ENCODE data around the gene RPL13.

RPL13 gene

GRCh38 chr16:89545044-89545830 is 15.2 kb upstream of the RPL13 start:
- no peak for DNase-seq (ENCODE audit: low read depth)

- DNase-seq (ENCODE audit: low read depth): no peak
Measured at GRCh38 chr16:89545831-89546574, 14.5 kb upstream of the RPL13 start.

- DNase-seq (ENCODE audit: low read depth): no peak
Measured at GRCh38 chr16:89546781-89547180, 13.7 kb upstream of the RPL13 start.

- no peak for DNase-seq (ENCODE audit: low read depth)
Measured at GRCh38 chr16:89547291-89547690, 13.2 kb upstream of the RPL13 start.

- DNase-seq (ENCODE audit: low read depth): no peak
Measured at GRCh38 chr16:89547860-89548259, 12.6 kb upstream of the RPL13 start.

- no peak for DNase-seq (ENCODE audit: low read depth)
Measured at GRCh38 chr16:89548344-89549006, 12.0 kb upstream of the RPL13 start.

- no peak for DNase-seq (ENCODE audit: low read depth)
Measured at GRCh38 chr16:89549007-89549700, 11.3 kb upstream of the RPL13 start.

GRCh38 chr16:89550421-89551007 is 10.0 kb upstream of the RPL13 start:
- no peak for DNase-seq (ENCODE audit: low read depth)

- no peak for DNase-seq (ENCODE audit: low read depth)
Measured at GRCh38 chr16:89552329-89552728, 8.2 kb upstream of the RPL13 start.

- no peak for DNase-seq (ENCODE audit: low read depth)
Measured at GRCh38 chr16:89552913-89553312, 7.6 kb upstream of the RPL13 start.

GRCh38 chr16:89553733-89554132 is 6.7 kb upstream of the RPL13 start:
- DNase-seq (ENCODE audit: low read depth): no peak

GRCh38 chr16:89554343-89554742 is 6.1 kb upstream of the RPL13 start:
- no peak for DNase-seq (ENCODE audit: low read depth)

- DNase-seq (ENCODE audit: low read depth): no peak
Measured at GRCh38 chr16:89555265-89555664, 5.2 kb upstream of the RPL13 start.

- DNase-seq (ENCODE audit: low read depth): no peak
Measured at GRCh38 chr16:89555780-89556179, 4.7 kb upstream of the RPL13 start.

- no peak for DNase-seq (ENCODE audit: low read depth)
Measured at GRCh38 chr16:89556750-89557689, 3.5 kb upstream of the RPL13 start.

- no peak for DNase-seq (ENCODE audit: low read depth)
Measured at GRCh38 chr16:89557690-89558490, 2.6 kb upstream of the RPL13 start.

- DNase-seq (ENCODE audit: low read depth): no peak
Measured at GRCh38 chr16:89561142-89561883, 831 bp downstream of the RPL13 start.

GRCh38 chr16:89561884-89562599 is 1.6 kb downstream of the RPL13 start:
- no peak for DNase-seq (ENCODE audit: low read depth)

GRCh38 chr16:89562939-89563338 is 2.5 kb downstream of the RPL13 start:
- no peak for DNase-seq (ENCODE audit: low read depth)
